H4 (cell line): Measurements from ENCODE around the gene WDR48. TPM values are rescaled to one million over a fixed set of nuclear protein-coding genes. Genes with fewer than 3 reads are reported as not detected.

Experiments used
- DNase-seq: peaks from one replicate; pipeline ENCODE4 v3.0.0-alpha.2; 2015; ENCODE audit warnings: low spot score
- total RNA-seq: library from RNA; depleted of rRNA; stranded (reverse); fragments of >200 nt; shearing (Covaris generic); gene quantifications from 2 replicates; pipeline ENCODE4 v1.2.3, GENCODE V29; 2014; rRNA removed

Gene WDR48
- total RNA-seq, 1 experiment from 2014 or later = 11.3 TPM

DNA sequence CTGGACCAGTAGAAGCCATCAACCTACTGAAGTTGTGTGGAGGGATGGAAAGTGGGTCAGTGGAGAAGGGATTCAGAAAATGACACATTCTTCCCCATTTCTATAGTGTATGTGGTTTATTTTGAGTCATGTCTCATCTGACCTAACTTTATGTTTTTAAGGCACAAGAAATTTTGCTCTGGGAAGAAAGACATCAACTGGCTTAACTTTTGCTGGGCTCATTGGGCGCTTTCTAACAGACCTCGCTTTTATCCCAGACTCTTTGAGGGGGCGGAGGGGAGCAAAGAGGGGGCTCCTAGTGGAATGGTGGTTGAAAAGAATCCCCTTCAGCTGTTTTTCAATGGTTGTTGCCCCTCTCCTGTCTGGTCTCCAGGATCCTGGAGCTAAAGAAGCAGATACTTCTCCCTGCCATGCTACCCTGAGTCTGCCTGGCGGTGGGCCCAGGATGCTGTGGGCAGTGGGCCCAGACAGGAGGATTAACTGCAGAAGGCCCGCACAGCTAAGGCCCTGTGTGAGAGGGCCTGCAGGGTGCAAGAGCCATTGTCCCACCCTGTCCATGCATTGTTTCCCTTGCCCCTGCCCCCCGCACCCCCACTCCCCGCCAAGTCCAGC is 87.1 kb downstream of the WDR48 start:
- DNase-seq = no peak

DNA sequence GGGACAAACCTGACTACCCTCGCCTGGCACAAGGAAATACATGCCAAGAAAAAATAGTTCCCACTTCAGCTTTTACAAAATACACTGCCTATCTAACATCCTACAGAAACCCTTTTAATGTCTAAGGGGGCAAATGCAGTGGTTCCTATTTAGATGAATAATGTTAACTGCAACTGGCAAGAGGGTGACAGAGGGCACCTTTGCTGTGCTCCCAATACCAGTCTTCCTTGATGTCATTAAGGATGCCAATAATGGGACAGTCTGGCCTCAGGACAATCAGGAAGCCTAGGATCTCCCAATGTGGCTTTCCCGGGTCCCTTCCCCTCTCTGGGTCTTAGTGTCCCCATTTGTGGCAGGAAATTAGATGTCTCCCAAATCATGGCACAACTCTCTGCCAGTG is 87.6 kb downstream of the WDR48 start:
- DNase-seq = no peak

DNA sequence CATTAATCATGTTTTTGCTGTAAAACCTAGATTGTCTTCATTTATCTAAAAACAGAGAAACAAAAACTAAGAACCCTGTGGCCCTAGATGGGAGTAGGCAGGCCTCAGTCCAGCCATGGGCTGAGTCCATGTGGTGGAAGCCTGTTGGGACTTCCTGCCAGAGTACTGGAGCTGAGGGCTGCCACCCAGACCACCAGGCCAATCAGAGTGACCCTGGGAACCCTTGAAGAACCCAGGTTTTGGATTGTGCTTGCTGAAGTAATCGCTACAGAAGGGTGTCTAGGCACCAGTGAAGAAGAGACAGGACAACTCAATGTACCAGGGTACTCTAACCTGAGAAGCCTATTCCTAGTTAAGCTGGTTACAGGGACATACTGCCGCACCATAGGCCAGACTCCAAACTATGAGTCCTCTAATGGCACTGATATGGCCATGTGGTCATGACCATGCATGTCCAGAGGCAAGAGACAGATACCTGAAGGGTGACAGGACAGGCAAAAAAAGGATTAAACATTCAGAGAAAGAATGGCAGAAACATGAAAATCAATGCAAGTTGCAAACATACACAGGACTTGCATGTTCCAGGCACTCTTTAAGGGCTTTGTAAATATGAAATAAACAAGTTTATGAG is 88.6 kb downstream of the WDR48 start:
- DNase-seq = no peak

DNA sequence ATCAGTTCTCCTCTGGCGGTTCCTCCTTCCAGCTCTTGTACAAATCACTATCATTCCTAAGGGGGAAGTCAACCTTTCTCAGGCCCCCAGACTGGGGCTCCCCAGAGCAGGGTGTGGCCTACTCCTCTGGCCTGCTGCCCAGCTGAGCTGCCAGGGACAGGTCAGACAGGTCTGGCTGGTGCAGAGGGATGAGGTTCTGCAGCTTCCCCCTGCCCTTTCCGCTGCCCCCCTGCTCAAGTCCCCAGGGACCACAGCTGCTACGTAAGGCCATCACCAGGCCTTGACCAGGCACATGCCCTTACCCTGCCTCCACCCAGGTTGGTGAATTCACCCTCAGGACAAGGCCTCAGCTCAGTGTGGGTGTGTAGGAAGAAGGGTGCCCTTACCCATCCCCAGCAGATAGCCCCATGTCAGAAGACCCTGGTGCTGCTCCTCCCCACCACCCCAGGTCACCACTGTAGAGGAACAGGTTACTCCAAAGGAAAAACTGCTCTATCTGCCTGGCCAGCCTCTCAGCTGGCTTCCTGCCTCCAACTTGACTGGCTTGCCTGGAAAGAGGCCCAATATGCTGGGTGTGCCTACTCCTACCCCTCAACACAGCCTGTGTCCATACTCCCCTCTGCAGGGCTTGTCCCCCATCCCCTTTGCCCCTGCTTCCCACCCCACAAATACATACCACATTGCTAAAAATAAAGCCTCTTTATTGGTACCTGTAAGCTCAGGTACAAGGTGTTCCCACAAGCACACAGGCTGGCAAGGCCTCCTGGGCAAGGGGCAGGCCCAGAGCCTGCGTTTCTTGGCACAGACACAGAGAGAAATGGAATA is 89.6 kb downstream of the WDR48 start:
- DNase-seq = no peak

DNA sequence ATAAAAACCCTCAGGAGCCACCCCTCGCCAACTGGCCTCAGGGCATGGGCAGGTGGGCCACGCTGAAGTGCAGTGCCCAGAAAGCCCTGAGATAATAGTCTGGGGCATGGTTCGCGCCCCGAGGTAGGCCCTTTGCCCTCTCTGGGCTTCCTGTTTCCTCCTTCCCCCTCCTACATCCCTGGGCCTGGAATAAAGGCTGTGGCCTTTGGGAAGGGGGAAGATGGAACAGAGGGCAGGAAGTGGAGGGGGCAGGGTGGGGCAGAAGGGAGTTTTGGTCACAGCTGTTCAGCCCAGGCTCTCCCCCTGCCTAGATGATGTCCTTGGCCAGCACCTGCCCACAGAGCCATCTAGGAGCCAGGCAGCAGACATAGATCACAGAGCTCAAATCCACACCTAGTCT is 90.3 kb downstream of the WDR48 start:
- DNase-seq = no peak

DNA sequence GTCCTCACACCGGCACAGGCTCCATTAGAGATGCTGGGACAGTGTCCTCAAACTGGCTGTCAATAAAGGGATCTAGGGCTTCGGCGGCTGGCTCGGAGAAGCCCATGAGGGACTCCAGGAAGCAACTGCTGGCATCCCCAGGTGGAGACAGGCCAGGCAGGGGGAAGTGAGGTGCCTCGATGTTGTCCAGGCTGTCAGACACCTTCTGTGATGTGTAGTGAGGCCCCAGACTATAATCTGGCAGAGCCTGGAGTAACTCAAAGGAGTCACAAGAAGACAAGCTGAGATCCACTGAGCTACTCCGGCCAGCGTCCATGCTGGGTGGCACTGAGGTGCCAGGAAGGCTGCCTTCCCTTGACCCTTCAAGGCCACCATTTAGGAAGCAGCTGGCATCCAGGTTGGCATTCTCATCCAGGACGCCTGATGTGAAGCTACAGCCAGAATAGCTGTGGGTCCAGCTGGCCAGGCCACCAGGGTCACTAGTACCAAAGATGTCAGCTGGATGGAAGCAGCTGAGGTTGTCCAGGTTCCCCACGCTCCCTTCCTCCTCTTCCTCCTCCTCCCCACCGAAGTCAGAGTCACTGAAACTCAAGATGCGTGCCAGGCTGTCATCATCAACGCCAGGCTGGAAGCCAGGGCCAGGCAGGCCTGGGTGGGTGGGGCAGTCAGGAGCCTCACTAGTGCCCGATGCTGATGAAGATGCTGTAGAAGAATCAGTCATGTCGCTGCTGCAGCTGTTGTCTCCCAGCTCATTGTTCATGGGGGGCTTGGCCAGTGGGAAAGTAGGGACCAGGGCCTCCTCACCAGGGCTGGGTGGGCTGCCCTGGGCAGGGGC is 91.5 kb downstream of the WDR48 start:
- DNase-seq = no peak

DNA sequence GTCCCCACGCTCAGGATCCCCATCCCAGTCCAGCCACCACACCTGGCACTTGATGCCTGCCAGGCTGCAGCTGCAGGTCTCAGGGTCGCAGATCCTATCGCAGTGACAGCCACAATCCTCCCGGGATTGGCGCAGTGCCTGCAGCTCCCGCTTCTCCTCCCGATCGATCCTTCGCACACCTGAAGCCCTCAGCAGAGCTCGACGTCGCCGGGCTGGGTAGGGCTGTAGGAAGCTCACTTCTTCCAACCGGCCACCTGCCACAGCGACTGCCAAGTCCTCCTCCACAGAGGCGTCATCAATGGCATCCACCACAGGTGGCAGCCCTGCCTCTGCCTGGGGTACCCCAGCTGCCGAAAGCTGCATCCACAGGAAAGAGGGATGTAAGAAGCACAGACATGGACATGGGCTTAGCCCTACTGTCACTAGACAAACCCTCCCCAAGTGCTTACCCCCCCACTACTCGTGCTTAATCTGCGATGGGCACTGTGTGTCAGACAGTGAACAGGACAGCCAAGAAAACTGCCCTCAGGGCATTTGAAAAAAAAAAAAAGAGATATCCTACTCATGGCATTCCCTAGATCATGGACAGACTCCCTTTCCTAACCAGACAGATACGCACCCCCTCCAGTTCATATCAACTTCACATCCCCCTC is 92.4 kb downstream of the WDR48 start:
- no peak for DNase-seq

DNA sequence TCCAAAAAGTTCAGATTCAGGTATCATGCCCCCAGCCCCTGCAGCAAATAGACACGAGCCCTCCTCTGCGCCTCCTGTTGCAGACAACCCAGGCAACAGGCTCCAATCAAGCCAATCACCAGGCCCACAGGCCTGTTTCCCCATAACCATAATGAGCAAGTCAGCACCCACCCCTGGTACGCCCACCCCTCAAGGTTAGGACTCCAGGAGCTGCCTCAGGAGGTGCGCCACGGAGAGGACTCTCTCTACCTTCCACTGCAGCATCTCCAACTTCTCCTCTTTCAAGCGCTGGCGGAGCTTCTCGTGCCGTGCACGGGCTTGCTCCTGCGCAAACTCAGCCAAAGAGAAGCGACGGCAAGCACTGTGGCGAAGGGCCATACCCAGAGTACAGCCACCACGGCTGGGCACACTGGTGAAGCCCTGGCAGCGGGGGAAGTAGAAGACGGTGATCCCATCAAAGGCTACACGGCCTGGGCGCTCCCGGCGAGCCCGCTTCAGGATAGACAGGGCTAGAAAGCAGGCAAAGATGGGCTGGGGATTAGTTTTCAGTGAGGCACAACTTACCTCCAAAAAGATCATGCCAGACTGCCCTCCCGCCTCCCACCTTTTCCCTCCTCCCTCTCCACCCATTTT is 93.0 kb downstream of the WDR48 start:
- no peak for DNase-seq

DNA sequence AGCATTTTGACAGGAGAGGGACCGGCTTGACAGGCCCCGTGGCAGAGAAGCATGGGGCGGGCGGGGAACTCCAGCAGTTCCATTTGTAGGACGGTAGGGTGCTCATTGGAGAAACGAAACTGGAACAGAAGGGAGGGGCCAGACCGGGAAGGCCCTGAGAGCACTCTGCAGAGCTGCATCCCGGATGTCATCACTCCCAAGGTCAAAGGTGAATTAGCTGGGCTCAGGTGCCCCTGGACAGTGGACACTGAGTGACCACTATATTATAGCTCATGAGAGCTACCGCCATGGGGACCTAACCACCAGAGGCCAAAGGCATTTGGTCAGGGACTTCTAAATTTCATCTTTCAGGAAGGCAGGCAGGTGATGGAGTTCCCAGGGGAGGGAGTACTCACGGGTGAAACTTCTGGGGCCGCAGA is 94.3 kb downstream of the WDR48 start:
- DNase-seq = no peak

Other genes starting within 250 kb of the WDR48 start
- gene SCN10A, start 235.8 kb upstream of the WDR48 start, total RNA-seq = not detected in 2 replicates
- not detected in 2 replicates for gene SCN11A, start 72 bp upstream of the WDR48 start, total RNA-seq
- 12.3 and 24.4 TPM in 2 replicates for gene GORASP1, start 55.6 kb downstream of the WDR48 start, total RNA-seq
- gene TTC21A, start 55.7 kb downstream of the WDR48 start, total RNA-seq = 0.25 and 0.35 TPM in 2 replicates
- gene CSRNP1, start 101.6 kb downstream of the WDR48 start, total RNA-seq = 3.8 and 4.3 TPM in 2 replicates
- not detected in 2 replicates for gene XIRP1, start 140.6 kb downstream of the WDR48 start, total RNA-seq
- not detected in 2 replicates for gene CX3CR1, start 228.0 kb downstream of the WDR48 start, total RNA-seq